HUES6 (cell line): ENCODE results near the gene PIGV.

ENCODE experiments used
- H3K27ac ChIP-seq: 2 replicates; pipeline ENCODE4 v1.7.0; 2013; ENCODE audit warnings: low read depth, mild to moderate bottlenecking, low read length, inconsistent platforms
- H3K27me3 ChIP-seq: 2 replicates; pipeline ENCODE4 v1.6.1; 2013; ENCODE audit warnings: low read length; ENCODE audit not compliant: control insufficient read depth, insufficient read depth
- H3K36me3 ChIP-seq: 2 replicates; pipeline ENCODE4 v1.6.1; 2013; ENCODE audit warnings: low read length; ENCODE audit not compliant: control insufficient read depth, insufficient read depth
- H3K4me1 ChIP-seq: 2 replicates; pipeline ENCODE4 v1.6.1; 2013; ENCODE audit warnings: low read length; ENCODE audit not compliant: control insufficient read depth, insufficient read depth
- H3K4me3 ChIP-seq: 2 replicates; pipeline ENCODE4 v1.5.1; 2013; ENCODE audit warnings: low read depth, low read length
- H3K9ac ChIP-seq: one replicate; pipeline ENCODE4 v1.6.1; 2013; ENCODE audit warnings: mild to moderate bottlenecking, low read length
- H3K9me3 ChIP-seq: 2 replicates; pipeline ENCODE4 v1.6.1; 2013; ENCODE audit warnings: low read depth, low read length; ENCODE audit not compliant: control insufficient read depth, insufficient read depth

The PIGV gene

GRCh38 chr1:26826261-26827105 lies 38.7 kb downstream of the PIGV start, which contains the start of gene ZDHHC18:
Gene ZDHHC18 (plus strand): TSS chr1:26826688. CDS start chr1:26826805, 117 bp downstream.
- Histone ChIP-seq H3K27me3 (no peaks in the 10 kb centered on the region), H3K36me3 (peaks cover 18% of the 10 kb centered on the region), H3K27ac (peak within 1 kb of the TSS; percentile 6; the same call in 1 of the 2 replicates), H3K4me3 (peak within 1 kb of the TSS; percentile 70), H3K4me1 (peaks cover 19% of the 10 kb centered on the region), H3K9ac (peak within 1 kb of the TSS; percentile 67), H3K9me3 (no peaks in the 10 kb centered on the region)

DNA sequence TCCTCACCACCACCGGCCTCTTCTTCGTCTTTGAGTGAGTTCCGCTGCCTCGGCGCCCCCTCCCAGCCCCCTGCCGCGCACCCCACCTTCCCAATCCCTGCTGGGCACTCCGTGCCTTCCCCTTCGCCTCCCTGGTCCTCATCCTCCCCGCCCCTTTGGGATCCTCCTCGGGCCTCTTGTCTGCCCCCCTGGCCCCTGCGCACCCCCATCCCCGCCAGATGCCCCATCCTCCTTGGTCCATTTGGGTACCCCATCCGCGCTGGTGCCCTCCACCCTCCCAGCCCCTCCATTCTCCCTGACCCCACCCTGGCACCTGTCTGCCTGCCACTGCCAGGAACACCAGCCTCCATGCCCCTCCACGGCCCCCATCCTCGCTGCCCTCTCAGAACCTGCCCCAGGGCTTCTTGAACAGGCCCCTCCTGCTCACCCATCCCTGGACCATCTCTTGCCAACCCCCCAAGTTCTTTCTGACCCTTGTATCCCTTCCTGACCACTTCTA lies 39.4 kb downstream of the PIGV start:
- Histone ChIP-seq H3K27me3 (no peaks in the 10 kb centered on the region), H3K4me3 (peak overlapping the region; percentile 70), H3K4me1 (peaks cover 19% of the 10 kb centered on the region), H3K36me3 (peaks cover 25% of the 10 kb centered on the region), H3K9me3 (no peaks in the 10 kb centered on the region), H3K9ac (peak overlapping the region; percentile 50), H3K27ac (no peak overlapping the region)

GRCh38 chr1:26827663-26828062 lies 39.9 kb downstream of the PIGV start:
- H3K9ac ChIP-seq, result peak overlapping the region; percentile 17
- H3K4me3 ChIP-seq, result peak overlapping the region; percentile 70
- H3K9me3 ChIP-seq, result no peaks in the 10 kb centered on the region
- H3K36me3 ChIP-seq, result peaks cover 30% of the 10 kb centered on the region
- no peak overlapping the region for H3K27ac ChIP-seq
- H3K27me3 ChIP-seq, result no peaks in the 10 kb centered on the region
- peaks cover 19% of the 10 kb centered on the region for H3K4me1 ChIP-seq

- H3K9me3 ChIP-seq, result no peaks in the 10 kb centered on the region
- peaks cover 19% of the 10 kb centered on the region for H3K4me1 ChIP-seq
- H3K36me3 ChIP-seq, result peaks cover 38% of the 10 kb centered on the region
- no peaks in the 10 kb centered on the region for H3K27me3 ChIP-seq
- H3K9ac ChIP-seq, result no peak overlapping the region
- no peak overlapping the region for H3K4me3 ChIP-seq
- no peak overlapping the region for H3K27ac ChIP-seq
Measured at GRCh38 chr1:26828411-26828991, 40.8 kb downstream of the PIGV start.

GRCh38 chr1:26829184-26829911 lies 41.6 kb downstream of the PIGV start:
- peaks cover 47% of the 10 kb centered on the region for H3K36me3 ChIP-seq
- H3K27ac ChIP-seq, result no peak overlapping the region
- peaks cover 19% of the 10 kb centered on the region for H3K4me1 ChIP-seq
- no peaks in the 10 kb centered on the region for H3K27me3 ChIP-seq
- H3K9ac ChIP-seq, result no peak overlapping the region
- no peak overlapping the region for H3K4me3 ChIP-seq
- H3K9me3 ChIP-seq, result no peaks in the 10 kb centered on the region

- H3K36me3 ChIP-seq, result peaks cover 60% of the 10 kb centered on the region
- H3K4me1 ChIP-seq, result peaks cover 15% of the 10 kb centered on the region
- no peaks in the 10 kb centered on the region for H3K27me3 ChIP-seq
- no peaks in the 10 kb centered on the region for H3K9me3 ChIP-seq
- no peak overlapping the region for H3K4me3 ChIP-seq
- H3K27ac ChIP-seq, result no peak overlapping the region
- no peak overlapping the region for H3K9ac ChIP-seq
Measured at GRCh38 chr1:26831059-26831458, 43.3 kb downstream of the PIGV start.

DNA sequence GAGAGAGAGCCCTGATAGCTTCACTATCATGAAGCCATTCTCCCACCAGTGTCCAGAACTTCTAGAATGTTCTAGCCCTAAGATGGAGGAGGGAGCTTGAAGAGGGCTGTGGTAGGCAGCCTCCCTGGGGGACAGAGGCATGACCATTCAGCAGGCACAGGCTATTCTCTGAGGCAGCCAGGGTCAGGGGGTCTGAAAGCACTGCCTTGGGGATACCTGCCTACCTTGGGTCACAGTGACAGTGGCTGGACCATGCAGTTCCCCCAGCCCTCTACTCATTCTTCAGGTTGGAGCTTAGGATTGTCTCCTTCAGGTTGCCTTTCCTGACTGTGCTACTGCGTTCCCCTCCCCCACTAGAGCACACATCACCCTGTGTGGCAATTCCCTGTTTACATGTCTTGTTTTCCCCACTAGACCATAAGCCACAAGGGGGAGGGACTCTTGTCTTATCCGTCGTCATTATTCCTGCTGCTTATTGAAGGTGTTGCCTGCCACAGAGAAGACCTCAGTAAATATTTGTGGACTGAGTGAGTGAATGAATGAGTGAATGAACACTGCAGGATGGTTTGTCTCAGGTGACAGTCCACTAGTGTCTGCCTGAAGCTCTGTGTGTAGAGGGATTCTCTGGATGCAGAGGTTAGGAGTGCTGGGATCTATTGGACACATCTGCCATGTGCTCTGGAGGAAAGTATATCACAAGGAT lies 43.9 kb downstream of the PIGV start:
- peaks cover 12% of the 10 kb centered on the region; the same call in 1 of the 2 replicates for H3K4me1 ChIP-seq
- peak overlapping the region; percentile 22 for H3K9ac ChIP-seq
- H3K4me3 ChIP-seq, result no peak overlapping the region
- H3K9me3 ChIP-seq, result no peaks in the 10 kb centered on the region
- peaks cover 63% of the 10 kb centered on the region for H3K36me3 ChIP-seq
- H3K27ac ChIP-seq, result no peak overlapping the region
- no peaks in the 10 kb centered on the region for H3K27me3 ChIP-seq

DNA sequence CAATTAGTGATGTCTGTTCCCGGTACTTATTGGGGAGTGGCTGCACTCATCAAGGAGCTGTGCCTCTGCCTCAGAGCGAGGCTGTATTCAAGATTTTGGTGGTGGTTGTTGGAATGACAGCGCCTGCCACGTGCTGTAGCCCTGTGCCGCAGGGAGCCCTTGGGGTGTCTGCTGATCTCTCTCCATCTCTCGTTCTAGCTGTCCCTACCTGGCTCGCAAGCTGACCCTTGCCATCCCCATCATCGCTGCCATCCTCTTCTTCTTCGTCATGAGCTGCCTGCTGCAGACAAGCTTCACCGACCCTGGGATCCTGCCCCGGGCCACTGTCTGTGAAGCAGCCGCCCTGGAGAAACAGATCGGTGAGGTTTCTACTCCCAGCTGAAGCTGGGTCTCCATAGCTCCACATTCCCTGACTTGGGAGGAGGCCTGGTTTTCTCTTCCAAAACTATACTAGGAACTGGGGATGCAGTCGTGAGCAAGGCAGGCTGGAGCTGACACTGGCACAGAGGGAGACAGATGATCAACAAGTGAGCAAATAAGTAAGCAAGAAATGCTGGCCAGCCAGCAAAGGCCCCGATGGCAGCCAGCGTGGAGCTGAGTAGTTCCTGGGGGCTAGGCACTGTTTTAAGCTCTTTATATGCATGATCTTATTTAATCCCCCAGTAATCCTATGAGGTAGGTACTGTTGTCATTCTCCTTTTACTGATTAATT lies 44.7 kb downstream of the PIGV start:
- peaks cover 10% of the 10 kb centered on the region; the same call in 1 of the 2 replicates for H3K4me1 ChIP-seq
- H3K27me3 ChIP-seq, result no peaks in the 10 kb centered on the region
- no peak overlapping the region for H3K27ac ChIP-seq
- peak overlapping the region; percentile 22 for H3K9ac ChIP-seq
- H3K9me3 ChIP-seq, result no peaks in the 10 kb centered on the region
- peaks cover 63% of the 10 kb centered on the region for H3K36me3 ChIP-seq
- no peak overlapping the region for H3K4me3 ChIP-seq

DNA sequence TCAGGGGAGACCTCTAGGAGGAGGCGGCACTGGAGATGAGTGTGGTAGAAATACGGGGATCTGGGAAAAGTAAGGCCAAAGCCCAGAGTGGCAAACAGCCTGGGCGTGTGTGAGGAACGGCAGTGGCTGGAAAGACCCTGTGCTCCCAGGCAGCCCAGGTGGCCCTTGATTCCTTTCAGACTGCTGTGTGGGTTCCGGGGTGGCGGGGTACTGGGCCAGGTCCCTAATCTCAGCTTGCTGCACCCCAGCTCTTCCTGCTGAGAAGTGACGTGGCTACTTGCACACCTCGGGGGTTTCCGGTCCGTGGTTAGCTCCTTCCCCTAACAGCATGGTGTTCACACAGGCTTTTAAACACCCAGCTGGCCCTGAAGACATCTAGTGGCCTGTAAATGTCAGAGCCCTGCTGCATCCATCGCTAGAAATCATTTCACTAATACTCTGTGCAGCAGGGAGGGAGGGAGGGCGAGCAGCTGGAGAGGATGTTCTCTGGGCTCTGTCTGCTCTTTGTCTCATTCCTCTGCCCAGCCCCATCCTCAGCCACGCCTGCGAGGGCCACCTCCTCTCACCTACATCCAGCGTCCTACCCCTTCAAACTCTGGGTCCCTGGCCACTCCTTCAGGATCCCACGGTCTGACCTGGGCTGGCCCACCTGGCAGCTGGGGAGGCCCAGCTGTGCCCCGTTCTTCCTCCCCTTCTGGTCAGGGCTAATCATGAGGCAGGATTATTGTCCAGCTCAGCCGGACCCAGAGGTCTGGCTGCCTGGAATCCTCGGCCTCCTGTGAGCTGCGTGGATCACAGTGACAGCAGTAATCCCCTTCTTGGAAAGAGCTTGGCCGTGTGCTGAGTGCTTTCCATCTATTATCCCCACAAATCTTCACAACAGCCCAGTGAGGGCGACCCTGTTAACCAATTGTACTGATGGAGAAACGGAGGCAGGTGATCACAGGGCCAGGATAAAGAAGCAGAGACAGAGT lies 46.0 kb downstream of the PIGV start:
- peaks cover 65% of the 10 kb centered on the region for H3K36me3 ChIP-seq
- H3K4me1 ChIP-seq, result peaks cover 4% of the 10 kb centered on the region; the same call in 1 of the 2 replicates
- no peaks in the 10 kb centered on the region for H3K9me3 ChIP-seq
- no peaks in the 10 kb centered on the region for H3K27me3 ChIP-seq
- no peak overlapping the region for H3K9ac ChIP-seq
- H3K27ac ChIP-seq, result no peak overlapping the region
- no peak overlapping the region for H3K4me3 ChIP-seq
